Measurements from ENCODE around the gene ADAMTS8.

Gene ADAMTS8

GRCh38 chr11:130390071-130390758, 38.2 kb downstream of the ADAMTS8 start:
- Histone ChIP-seq H3K9me3 (ENCODE audit: low read depth, low read length) (no peaks in the 10 kb centered on the region), H3K36me3 (ENCODE audit: insufficient read depth, low read length) (no peaks in the 10 kb centered on the region), H3K9ac (ENCODE audit: insufficient read length) (no peak overlapping the region), H3K4me3 (no peak overlapping the region), H3K27ac (no peak overlapping the region)
- TF ChIP-seq POLR2AphosphoS5 (IDR thresholded peaks at IDR 0.05; ENCODE audit: borderline replicate concordance, low read depth, low read length) (no peak), FOXP2 (optimal IDR thresholded peaks at IDR 0.05; ENCODE audit: control extremely low read depth, extremely low read length, insufficient read depth) (no peak), EZH2 (IDR thresholded peaks at IDR 0.05) (no peak)
- DNase-seq (ENCODE audit: low read depth, low spot score) = no peak

- Histone ChIP-seq H3K9ac (ENCODE audit: insufficient read length) (no peak overlapping the region), H3K9me3 (ENCODE audit: low read depth, low read length) (no peaks in the 10 kb centered on the region), H3K27ac (no peak overlapping the region), H3K36me3 (ENCODE audit: insufficient read depth, low read length) (no peaks in the 10 kb centered on the region), H3K4me3 (no peak overlapping the region)
- TF ChIP-seq EZH2 (IDR thresholded peaks at IDR 0.05) (no peak), POLR2AphosphoS5 (IDR thresholded peaks at IDR 0.05; ENCODE audit: borderline replicate concordance, low read depth, low read length) (no peak), FOXP2 (optimal IDR thresholded peaks at IDR 0.05; ENCODE audit: control extremely low read depth, extremely low read length, insufficient read depth) (no peak)
- no peak for DNase-seq (ENCODE audit: low read depth, low spot score)
Observed at GRCh38 chr11:130389335-130389935, 39.0 kb downstream of the ADAMTS8 start.

DNA sequence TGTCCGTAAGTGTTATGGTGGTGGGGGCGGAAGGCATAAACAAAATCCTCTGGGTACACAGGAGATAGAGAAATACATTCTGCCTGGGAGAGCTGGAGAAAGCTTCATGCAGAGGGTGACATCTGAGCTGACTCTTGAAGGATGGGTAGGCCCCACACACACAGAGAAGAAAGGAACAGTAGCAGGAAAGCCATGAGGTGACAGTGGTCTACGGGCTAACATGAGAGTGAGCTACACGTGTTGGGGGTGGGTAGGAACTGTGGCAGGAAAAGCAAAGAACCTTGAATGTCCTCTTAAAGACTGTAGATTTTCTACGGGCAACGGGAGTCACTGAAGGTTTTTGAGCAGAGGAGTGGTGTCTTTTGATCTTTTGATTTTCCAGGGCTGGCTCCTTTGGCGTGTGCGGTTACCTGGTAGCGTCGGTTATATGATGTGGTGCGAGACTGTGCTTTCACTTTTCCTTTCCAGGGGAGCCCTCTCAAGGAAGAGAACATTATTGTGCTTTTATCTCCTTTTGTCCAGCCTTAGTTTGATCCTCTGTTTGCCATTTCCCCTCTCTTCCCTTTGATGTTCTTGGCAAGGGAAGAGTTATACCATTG, 39.7 kb downstream of the ADAMTS8 start:
- Histone ChIP-seq H3K4me3 (no peak overlapping the region), H3K27ac (no peak overlapping the region), H3K36me3 (ENCODE audit: insufficient read depth, low read length) (no peaks in the 10 kb centered on the region), H3K9me3 (ENCODE audit: low read depth, low read length) (no peaks in the 10 kb centered on the region), H3K9ac (ENCODE audit: insufficient read length) (no peak overlapping the region)
- DNase-seq (ENCODE audit: low read depth, low spot score) = no peak
- TF ChIP-seq EZH2 (IDR thresholded peaks at IDR 0.05) = no peak
- TF ChIP-seq POLR2AphosphoS5 (IDR thresholded peaks at IDR 0.05; ENCODE audit: borderline replicate concordance, low read depth, low read length) = no peak
- TF ChIP-seq FOXP2 (optimal IDR thresholded peaks at IDR 0.05; ENCODE audit: control extremely low read depth, extremely low read length, insufficient read depth) = no peak

DNA sequence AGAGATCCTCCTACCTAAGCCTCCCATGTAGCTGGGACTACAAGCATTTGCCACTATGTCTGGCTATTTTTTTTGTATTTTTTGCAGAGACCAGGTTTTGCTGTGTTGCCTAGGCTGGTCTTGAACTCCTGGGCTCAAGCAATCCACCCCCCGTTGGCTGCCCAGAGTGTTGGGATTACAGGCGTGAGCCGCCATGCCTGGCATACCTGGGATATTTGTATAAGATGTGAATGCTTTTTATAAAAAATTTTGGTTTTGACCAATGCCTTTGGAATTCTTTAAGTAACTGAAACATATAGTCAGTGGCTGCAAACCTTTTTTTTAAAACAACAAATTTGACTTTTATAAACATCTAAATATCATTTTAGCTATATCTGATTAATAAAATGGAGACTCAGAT, 42.4 kb downstream of the ADAMTS8 start:
- no peak overlapping the region for H3K27ac ChIP-seq
- no peak overlapping the region for H3K9ac ChIP-seq (ENCODE audit: insufficient read length)
- DNase-seq (ENCODE audit: low read depth, low spot score) = no peak
- no peak overlapping the region for H3K4me3 ChIP-seq
- no peaks in the 10 kb centered on the region for H3K9me3 ChIP-seq (ENCODE audit: low read depth, low read length)
- TF ChIP-seq POLR2AphosphoS5 (IDR thresholded peaks at IDR 0.05; ENCODE audit: borderline replicate concordance, low read depth, low read length) (no peak), EZH2 (IDR thresholded peaks at IDR 0.05) (no peak), FOXP2 (optimal IDR thresholded peaks at IDR 0.05; ENCODE audit: control extremely low read depth, extremely low read length, insufficient read depth) (no peak)
- H3K36me3 ChIP-seq (ENCODE audit: insufficient read depth, low read length) = no peaks in the 10 kb centered on the region

DNA sequence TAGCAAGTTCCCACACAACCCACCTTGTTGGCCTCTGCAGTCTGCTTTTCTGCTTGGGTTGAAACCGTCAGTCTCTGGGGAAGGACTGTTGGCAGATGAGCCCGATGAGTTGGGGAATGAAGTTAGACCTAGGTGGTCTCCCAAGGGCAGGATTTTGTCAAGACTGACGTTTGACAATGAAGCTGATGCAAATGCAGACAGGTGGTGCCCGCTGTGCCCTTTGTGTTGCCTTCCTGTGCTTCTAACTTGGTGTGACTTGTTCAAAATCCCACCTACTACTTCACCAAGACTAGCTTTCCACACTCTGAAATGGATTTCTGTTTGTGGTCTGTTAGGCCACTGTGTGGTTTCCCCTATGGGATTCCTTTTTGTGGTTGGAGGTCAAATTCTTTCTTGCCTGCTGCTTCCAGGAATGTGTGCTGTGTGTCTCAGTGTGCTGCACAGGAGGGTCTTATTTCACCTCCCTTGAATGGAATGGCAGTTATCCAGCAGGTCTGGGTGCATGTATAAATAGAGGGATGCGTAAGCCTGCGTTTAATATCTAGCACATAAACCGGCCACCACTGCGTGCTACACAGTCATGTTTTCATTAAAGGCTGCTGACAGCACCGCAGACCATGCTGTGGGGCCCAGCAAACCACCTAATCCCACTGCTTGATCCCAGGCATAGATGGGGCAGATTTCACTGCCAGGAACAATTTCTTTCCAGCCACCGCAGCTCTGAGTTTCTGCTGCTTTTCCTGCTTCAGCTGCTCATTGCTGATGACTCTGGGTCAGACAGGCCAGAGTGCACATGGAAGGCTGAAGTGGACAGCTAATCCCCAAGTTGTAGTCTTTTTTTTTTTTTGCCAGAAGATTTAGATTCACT, 44.8 kb downstream of the ADAMTS8 start:
- Histone ChIP-seq H3K36me3 (ENCODE audit: insufficient read depth, low read length) (no peaks in the 10 kb centered on the region), H3K9me3 (ENCODE audit: low read depth, low read length) (no peaks in the 10 kb centered on the region), H3K27ac (no peak overlapping the region), H3K9ac (ENCODE audit: insufficient read length) (no peak overlapping the region), H3K4me3 (no peak overlapping the region)
- DNase-seq (ENCODE audit: low read depth, low spot score) = no peak
- TF ChIP-seq EZH2 (IDR thresholded peaks at IDR 0.05) (no peak), POLR2AphosphoS5 (IDR thresholded peaks at IDR 0.05; ENCODE audit: borderline replicate concordance, low read depth, low read length) (no peak), FOXP2 (optimal IDR thresholded peaks at IDR 0.05; ENCODE audit: control extremely low read depth, extremely low read length, insufficient read depth) (no peak)

- DNase-seq (ENCODE audit: low read depth, low spot score) = no peak
- H3K9ac ChIP-seq (ENCODE audit: insufficient read length) = no peak overlapping the region
- no peaks in the 10 kb centered on the region for H3K36me3 ChIP-seq (ENCODE audit: insufficient read depth, low read length)
- H3K27ac ChIP-seq = no peak overlapping the region
- no peak overlapping the region for H3K4me3 ChIP-seq
- no peak for TF ChIP-seq EZH2 (IDR thresholded peaks at IDR 0.05)
- no peak for TF ChIP-seq POLR2AphosphoS5 (IDR thresholded peaks at IDR 0.05; ENCODE audit: borderline replicate concordance, low read depth, low read length)
- TF ChIP-seq FOXP2 (optimal IDR thresholded peaks at IDR 0.05; ENCODE audit: control extremely low read depth, extremely low read length, insufficient read depth) = no peak
- no peaks in the 10 kb centered on the region for H3K9me3 ChIP-seq (ENCODE audit: low read depth, low read length)
Observed at GRCh38 chr11:130381317-130381716, 47.1 kb downstream of the ADAMTS8 start.

GRCh38 chr11:130380778-130381177, 47.6 kb downstream of the ADAMTS8 start:
- TF ChIP-seq FOXP2 (optimal IDR thresholded peaks at IDR 0.05; ENCODE audit: control extremely low read depth, extremely low read length, insufficient read depth) (no peak), POLR2AphosphoS5 (IDR thresholded peaks at IDR 0.05; ENCODE audit: borderline replicate concordance, low read depth, low read length) (no peak), EZH2 (IDR thresholded peaks at IDR 0.05) (no peak)

GRCh38 chr11:130379276-130379675, 49.1 kb downstream of the ADAMTS8 start:
- TF ChIP-seq FOXP2 (optimal IDR thresholded peaks at IDR 0.05; ENCODE audit: control extremely low read depth, extremely low read length, insufficient read depth) (no peak), EZH2 (IDR thresholded peaks at IDR 0.05) (no peak), POLR2AphosphoS5 (IDR thresholded peaks at IDR 0.05; ENCODE audit: borderline replicate concordance, low read depth, low read length) (no peak)
- no peak overlapping the region for H3K4me3 ChIP-seq
- no peaks in the 10 kb centered on the region for H3K9me3 ChIP-seq (ENCODE audit: low read depth, low read length)
- H3K27ac ChIP-seq = no peak overlapping the region
- DNase-seq (ENCODE audit: low read depth, low spot score) = no peak
- H3K9ac ChIP-seq (ENCODE audit: insufficient read length) = no peak overlapping the region
- H3K36me3 ChIP-seq (ENCODE audit: insufficient read depth, low read length) = no peaks in the 10 kb centered on the region

More at GRCh38 chr11:130380778-130381177, 47.6 kb downstream of the ADAMTS8 start:
- Histone ChIP-seq H3K4me3 (no peak overlapping the region), H3K9ac (ENCODE audit: insufficient read length) (no peak overlapping the region), H3K27ac (no peak overlapping the region), H3K9me3 (ENCODE audit: low read depth, low read length) (no peaks in the 10 kb centered on the region), H3K36me3 (ENCODE audit: insufficient read depth, low read length) (no peaks in the 10 kb centered on the region)
- no peak for DNase-seq (ENCODE audit: low read depth, low spot score)
